GM23338 (cell line): ENCODE results near the gene RPS19. TPM values are rescaled to one million over a fixed set of nuclear protein-coding genes. Genes with fewer than 3 reads are reported as not detected.

Source experiments
- ATAC-seq: fragments of 200-7000 bp; cut with Tn5 transposase; 3 replicates; pipeline ENCODE4 v1.9.1; 2020
- DNase-seq: peaks from one replicate; pipeline ENCODE4 v3.0.0-alpha.2; 2015; ENCODE audit warnings: low spot score
- H2AFZ ChIP-seq: fragments of 200-600 bp; sonication (generic); 2 replicates; pipeline ENCODE4 v1.8.0; 2016; ENCODE audit warnings: antibody characterized with exemption, mild to moderate bottlenecking, moderate library complexity
- H3F3A ChIP-seq: fragments of 200-600 bp; sonication (generic); replicated peaks from 2 replicates; pipeline ENCODE4 v1.8.0; 2017; ENCODE audit warnings: antibody characterized with exemption, mixed run types, low read depth
- H3K27ac ChIP-seq: fragments of 200-600 bp; sonication (generic); 2 replicates; pipeline ENCODE4 v1.6.1; 2016; ENCODE audit warnings: low read depth
- H3K27me3 ChIP-seq: fragments of 200-600 bp; sonication (generic); 2 replicates; pipeline ENCODE4 v1.8.0; 2016; ENCODE audit warnings: mild to moderate bottlenecking, mixed run types, moderate library complexity; ENCODE audit not compliant: insufficient read depth
- H3K36me3 ChIP-seq: fragments of 200-600 bp; sonication (generic); 2 replicates; pipeline ENCODE4 v1.8.0; 2016; ENCODE audit warnings: mild to moderate bottlenecking; ENCODE audit not compliant: insufficient read depth
- H3K4me1 ChIP-seq: fragments of 200-600 bp; sonication (generic); 2 replicates; pipeline ENCODE4 v1.8.0; 2016; ENCODE audit warnings: mild to moderate bottlenecking, moderate library complexity; ENCODE audit not compliant: insufficient read depth
- H3K4me2 ChIP-seq: fragments of 200-600 bp; sonication (generic); 2 replicates; pipeline ENCODE4 v1.7.1; 2017; ENCODE audit warnings: mixed run types
- H3K4me3 ChIP-seq: fragments of 200-600 bp; sonication (generic); 2 replicates; pipeline ENCODE4 v1.6.1; 2016; ENCODE audit warnings: mixed run types
- H3K79me2 ChIP-seq: fragments of 200-600 bp; sonication (generic); replicated peaks from 2 replicates; pipeline ENCODE4 v1.8.0; 2017; ENCODE audit warnings: mild to moderate bottlenecking; ENCODE audit not compliant: insufficient read depth
- H3K9me2 ChIP-seq: fragments of 200-600 bp; sonication (generic); 2 replicates; pipeline ENCODE4 v1.8.0; 2017; ENCODE audit not compliant: insufficient read depth
- H4K20me1 ChIP-seq: fragments of 200-600 bp; sonication (generic); replicated peaks from 2 replicates; pipeline ENCODE4 v1.8.0; 2017; ENCODE audit warnings: mild to moderate bottlenecking; ENCODE audit not compliant: insufficient read depth
- H3K27ac Mint-ChIP-seq: 2 replicates; pipeline ENCODE4 v1.8.0; 2020; ENCODE audit warnings: inconsistent platforms, mild to moderate bottlenecking, moderate library complexity, mixed read lengths
- H3K27me3 Mint-ChIP-seq: 3 replicates; pipeline ENCODE4 v1.8.0; 2022; ENCODE audit warnings: low read depth, mild to moderate bottlenecking, moderate library complexity, mixed read lengths, inconsistent platforms; ENCODE audit not compliant: insufficient read depth, poor library complexity
- H3K36me3 Mint-ChIP-seq: 3 replicates; pipeline ENCODE4 v1.8.0; 2021; ENCODE audit warnings: low read depth, mild to moderate bottlenecking, inconsistent platforms, moderate library complexity, mixed read lengths
- H3K4me1 Mint-ChIP-seq: 3 replicates; pipeline ENCODE4 v1.8.0; 2020; ENCODE audit warnings: mild to moderate bottlenecking, inconsistent platforms, mixed read lengths
- H3K4me3 Mint-ChIP-seq: 3 replicates; pipeline ENCODE4 v1.8.0; 2021; ENCODE audit warnings: moderate library complexity, mild to moderate bottlenecking, inconsistent platforms, mixed read lengths
- H3K9me3 Mint-ChIP-seq: 3 replicates; pipeline ENCODE4 v1.8.0; 2020; ENCODE audit warnings: moderate library complexity, mild to moderate bottlenecking, inconsistent platforms, mixed read lengths
- CREB1 ChIP-seq: fragments of 250-450 bp; sonication (Bioruptor Pico); IDR thresholded peaks from 2 replicates; pipeline ENCODE4 v1.5.0; 2020; ENCODE audit warnings: low read depth, mild to moderate bottlenecking, moderate library complexity
- EZH2 ChIP-seq: fragments of 200-600 bp; sonication (generic); IDR thresholded peaks from one replicate; pipeline ENCODE4 v1.8.0; 2017; ENCODE audit warnings: antibody characterized with exemption, mild to moderate bottlenecking, low read depth; ENCODE audit not compliant: unreplicated experiment
- EZH2phosphoT487 ChIP-seq: fragments of 200-600 bp; sonication (generic); IDR thresholded peaks from one replicate; pipeline ENCODE4 v1.8.1; 2018; ENCODE audit warnings: antibody characterized with exemption; ENCODE audit not compliant: unreplicated experiment
- JUNB ChIP-seq: IDR thresholded peaks from one replicate; pipeline ENCODE4 v1.6.1; 2016; ENCODE audit warnings: antibody characterized with exemption; ENCODE audit not compliant: unreplicated experiment
- NANOG ChIP-seq: IDR thresholded peaks from 2 replicates; pipeline ENCODE4 v1.6.1; 2016; ENCODE audit warnings: antibody characterized with exemption, borderline replicate concordance
- POLR2AphosphoS5 ChIP-seq: IDR thresholded peaks from 2 replicates; pipeline ENCODE4 v1.6.1; 2016; ENCODE audit warnings: antibody characterized with exemption, low read depth
- REST ChIP-seq: IDR thresholded peaks from one replicate; pipeline ENCODE4 v1.6.1; 2018; ENCODE audit warnings: antibody characterized with exemption; ENCODE audit not compliant: unreplicated experiment
- STAT1 ChIP-seq: IDR thresholded peaks from one replicate; pipeline ENCODE4 v1.6.1; 2016; ENCODE audit warnings: antibody characterized with exemption; ENCODE audit not compliant: unreplicated experiment
- ZNF114 ChIP-seq: fragments of 250-450 bp; sonication (Bioruptor Pico); IDR thresholded peaks from 2 replicates; pipeline ENCODE4 v1.5.0; 2020; ENCODE audit warnings: mild to moderate bottlenecking, moderate library complexity
- ZNF331 ChIP-seq: fragments of 250-450 bp; sonication (Bioruptor Pico); IDR thresholded peaks from 2 replicates; pipeline ENCODE4 v1.5.0; 2020; ENCODE audit warnings: low read depth, mild to moderate bottlenecking, moderate library complexity
- ZNF462 ChIP-seq: fragments of 250-450 bp; sonication (Bioruptor Pico); IDR thresholded peaks from 2 replicates; pipeline ENCODE4 v1.5.0; 2020; ENCODE audit warnings: mild to moderate bottlenecking, moderate library complexity
- polyA plus RNA-seq: library from polyadenylated mRNA; unstranded; fragments of >200 nt; fragmentation: Nextera tagmentation; extraction: Ambion mirVana; gene quantifications from 2 replicates; pipeline ENCODE4 v1.2.1, GENCODE V29; 2016
- total RNA-seq: library from RNA; depleted of rRNA; stranded (reverse); fragments of >200 nt; shearing (Covaris generic); gene quantifications from 2 replicates; pipeline ENCODE4 v1.2.3, GENCODE V29; 2014
- TF ChIP-seq, protein P1 (sequence below): IDR thresholded peaks from 2 replicates; pipeline ENCODE4 v1.6.1; 2016; ENCODE audit warnings: antibody characterized with exemption
- TF ChIP-seq, protein P2 (sequence below), 2 experiments: fragments of 200-600 bp in 1 of 2; sonication (generic) in 1 of 2; conservative IDR thresholded peaks; 2 replicates each; pipeline versions ENCODE4 v1.5.1 to v1.6.1; 2016 to 2017; ENCODE audit warnings: antibody characterized with exemption in 2 of 2, low read depth in 2 of 2, mild to moderate bottlenecking in 2 of 2, moderate library complexity in 1 of 2

Gene RPS19
- total and polyA plus RNA-seq, 2 experiments from 2014 or later: 1,798 to 4,073 TPM

DNA sequence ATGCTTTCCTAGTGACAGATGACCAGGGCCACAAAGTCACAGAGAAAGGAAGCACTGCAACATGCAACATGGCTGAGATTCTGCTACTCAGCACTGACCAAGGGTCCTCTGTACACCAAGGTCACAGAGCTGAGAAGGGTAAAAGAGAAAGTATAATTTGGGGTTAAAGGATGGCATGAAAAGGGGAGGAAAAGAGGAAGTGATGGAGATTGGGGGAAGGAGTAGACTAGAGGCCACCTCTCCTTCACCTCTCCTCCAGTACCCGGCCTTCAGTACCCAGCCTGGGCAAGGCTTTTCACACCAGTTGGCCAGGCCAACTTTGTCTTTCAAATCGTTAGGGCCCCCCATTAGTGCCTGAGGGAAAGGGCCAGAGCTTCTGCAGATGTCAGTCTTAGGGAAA, 6.3 kb upstream of the RPS19 start:
- no peaks in the 10 kb centered on the region for H4K20me1 ChIP-seq
- no peak overlapping the region for H3K4me3 Mint-ChIP-seq
- peaks cover 12% of the 10 kb centered on the region for H3K4me1 Mint-ChIP-seq
- no peaks in the 10 kb centered on the region for H3K9me2 ChIP-seq
- TF ChIP-seq, protein P1, sequence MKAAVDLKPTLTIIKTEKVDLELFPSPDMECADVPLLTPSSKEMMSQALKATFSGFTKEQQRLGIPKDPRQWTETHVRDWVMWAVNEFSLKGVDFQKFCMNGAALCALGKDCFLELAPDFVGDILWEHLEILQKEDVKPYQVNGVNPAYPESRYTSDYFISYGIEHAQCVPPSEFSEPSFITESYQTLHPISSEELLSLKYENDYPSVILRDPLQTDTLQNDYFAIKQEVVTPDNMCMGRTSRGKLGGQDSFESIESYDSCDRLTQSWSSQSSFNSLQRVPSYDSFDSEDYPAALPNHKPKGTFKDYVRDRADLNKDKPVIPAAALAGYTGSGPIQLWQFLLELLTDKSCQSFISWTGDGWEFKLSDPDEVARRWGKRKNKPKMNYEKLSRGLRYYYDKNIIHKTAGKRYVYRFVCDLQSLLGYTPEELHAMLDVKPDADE: no peak
- TF ChIP-seq ZNF114 (CRISPR knock-in tag): no peak
- no peak for TF ChIP-seq ZNF462 (CRISPR knock-in tag)
- no peak for TF ChIP-seq JUNB
- no peak for TF ChIP-seq NANOG
- no peak for TF ChIP-seq CREB1 (CRISPR knock-in tag)
- TF ChIP-seq EZH2phosphoT487: no peak
- TF ChIP-seq ZNF331 (CRISPR knock-in tag): no peak
- TF ChIP-seq, protein P2, sequence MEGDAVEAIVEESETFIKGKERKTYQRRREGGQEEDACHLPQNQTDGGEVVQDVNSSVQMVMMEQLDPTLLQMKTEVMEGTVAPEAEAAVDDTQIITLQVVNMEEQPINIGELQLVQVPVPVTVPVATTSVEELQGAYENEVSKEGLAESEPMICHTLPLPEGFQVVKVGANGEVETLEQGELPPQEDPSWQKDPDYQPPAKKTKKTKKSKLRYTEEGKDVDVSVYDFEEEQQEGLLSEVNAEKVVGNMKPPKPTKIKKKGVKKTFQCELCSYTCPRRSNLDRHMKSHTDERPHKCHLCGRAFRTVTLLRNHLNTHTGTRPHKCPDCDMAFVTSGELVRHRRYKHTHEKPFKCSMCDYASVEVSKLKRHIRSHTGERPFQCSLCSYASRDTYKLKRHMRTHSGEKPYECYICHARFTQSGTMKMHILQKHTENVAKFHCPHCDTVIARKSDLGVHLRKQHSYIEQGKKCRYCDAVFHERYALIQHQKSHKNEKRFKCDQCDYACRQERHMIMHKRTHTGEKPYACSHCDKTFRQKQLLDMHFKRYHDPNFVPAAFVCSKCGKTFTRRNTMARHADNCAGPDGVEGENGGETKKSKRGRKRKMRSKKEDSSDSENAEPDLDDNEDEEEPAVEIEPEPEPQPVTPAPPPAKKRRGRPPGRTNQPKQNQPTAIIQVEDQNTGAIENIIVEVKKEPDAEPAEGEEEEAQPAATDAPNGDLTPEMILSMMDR (conservative IDR thresholded peaks at IDR 0.05; ENCODE audit: low read depth in 2 of 2): no peak
- TF ChIP-seq REST: no peak
- no peak for TF ChIP-seq POLR2AphosphoS5
- no peak for TF ChIP-seq EZH2
- TF ChIP-seq STAT1: no peak
- H3K27me3 Mint-ChIP-seq: peaks cover 10% of the 10 kb centered on the region
- H3K36me3 Mint-ChIP-seq: no peaks in the 10 kb centered on the region
- no peak for DNase-seq
- no peak overlapping the region for H3K27ac Mint-ChIP-seq
- H3K4me3 ChIP-seq: no peak overlapping the region
- no peaks in the 10 kb centered on the region for H3K36me3 ChIP-seq
- peaks cover 12% of the 10 kb centered on the region; the same call in 1 of the 2 replicates for H3K4me1 ChIP-seq
- H3K9me3 Mint-ChIP-seq: no peaks in the 10 kb centered on the region
- H3K27ac ChIP-seq: no peak overlapping the region
- H2AFZ ChIP-seq: no peak overlapping the region
- H3K4me2 ChIP-seq: no peak overlapping the region
- H3F3A ChIP-seq: no peaks in the 10 kb centered on the region
- no peaks in the 10 kb centered on the region for H3K79me2 ChIP-seq
- no peaks in the 10 kb centered on the region for H3K27me3 ChIP-seq
- ATAC-seq: no peak
